Mucosa of rectum (tissue), 2 donors: ENCODE results near the gene CUEDC2.

Experiments used
- H3K27ac ChIP-seq, 2 donors: one replicate each; pipeline ENCODE4 v1.7.0; 2013; ENCODE audit warnings: inconsistent platforms in 2 of 2, low read depth in 2 of 2, low read length in 2 of 2
- H3K27me3 ChIP-seq, 2 donors: one replicate each; pipeline ENCODE4 v1.7.0; 2013; ENCODE audit warnings: low read length in 2 of 2; ENCODE audit not compliant: control insufficient read depth in 2 of 2, insufficient read depth in 2 of 2
- H3K36me3 ChIP-seq, 2 donors: one replicate each; pipeline ENCODE4 v1.7.0; 2013; ENCODE audit warnings: low read length in 2 of 2; ENCODE audit not compliant: control insufficient read depth in 2 of 2, insufficient read depth in 2 of 2
- H3K4me1 ChIP-seq, 2 donors: one replicate each; pipeline ENCODE4 v1.7.0; 2013; ENCODE audit warnings: low read length in 2 of 2, mild to moderate bottlenecking in 1 of 2; ENCODE audit not compliant: control insufficient read depth in 2 of 2, insufficient read depth in 2 of 2
- H3K4me3 ChIP-seq, 2 donors: one replicate each; pipeline ENCODE4 v1.7.0; 2013; ENCODE audit warnings: low read length in 2 of 2
- H3K9ac ChIP-seq, 2 donors: one replicate each; pipeline ENCODE4 v1.7.0; 2013; ENCODE audit warnings: low read length in 2 of 2, low read depth in 1 of 2, mild to moderate bottlenecking in 1 of 2
- H3K9me3 ChIP-seq, 2 donors: one replicate each; pipeline ENCODE4 v1.7.0; 2013; ENCODE audit warnings: low read length in 2 of 2; ENCODE audit not compliant: control insufficient read depth in 2 of 2
- donor health status: healthy.
- donor health status: Normal muscosa, but diverticular disease.

CUEDC2 gene

DNA sequence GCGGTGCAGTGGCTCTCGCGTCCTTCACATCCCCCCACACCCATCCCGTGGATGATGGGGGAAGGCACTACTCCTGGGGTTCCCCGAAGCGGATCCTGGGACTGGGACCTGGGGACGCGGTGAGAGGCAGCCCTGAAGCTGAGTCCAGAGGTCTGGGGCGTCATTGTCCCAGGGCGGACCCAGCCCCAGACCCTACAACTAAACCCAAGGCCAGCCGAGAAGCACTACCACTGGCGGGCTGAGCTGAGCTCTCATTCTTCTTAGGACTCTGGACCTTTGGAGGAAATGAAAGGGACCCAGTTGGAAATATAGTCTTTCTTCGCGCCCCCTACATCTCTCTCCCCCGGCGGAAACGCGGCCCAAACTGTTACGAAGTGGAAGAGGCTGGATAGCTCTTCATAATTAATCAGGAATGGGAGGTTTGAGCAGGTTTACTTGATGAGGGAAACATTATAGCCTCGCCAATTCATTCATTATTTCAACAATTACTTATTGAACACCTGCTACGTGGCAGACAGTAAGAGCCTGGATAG lies 12.1 kb downstream of the CUEDC2 start:
- H3K4me3 ChIP-seq, result peak overlapping the region; percentile 92 to 98
- peaks cover 29 to 33% of the 10 kb centered on the region in 2 donors for H3K4me1 ChIP-seq
- H3K9ac ChIP-seq, result peak overlapping the region; percentile 88 to 91
- peaks cover 6 to 11% of the 10 kb centered on the region in 2 donors for H3K27me3 ChIP-seq
- H3K9me3 ChIP-seq, result no peaks in the 10 kb centered on the region
- peaks cover 9 to 16% of the 10 kb centered on the region in 2 donors for H3K36me3 ChIP-seq
- H3K27ac ChIP-seq, result peak overlapping the region; percentile 92 to 95

DNA sequence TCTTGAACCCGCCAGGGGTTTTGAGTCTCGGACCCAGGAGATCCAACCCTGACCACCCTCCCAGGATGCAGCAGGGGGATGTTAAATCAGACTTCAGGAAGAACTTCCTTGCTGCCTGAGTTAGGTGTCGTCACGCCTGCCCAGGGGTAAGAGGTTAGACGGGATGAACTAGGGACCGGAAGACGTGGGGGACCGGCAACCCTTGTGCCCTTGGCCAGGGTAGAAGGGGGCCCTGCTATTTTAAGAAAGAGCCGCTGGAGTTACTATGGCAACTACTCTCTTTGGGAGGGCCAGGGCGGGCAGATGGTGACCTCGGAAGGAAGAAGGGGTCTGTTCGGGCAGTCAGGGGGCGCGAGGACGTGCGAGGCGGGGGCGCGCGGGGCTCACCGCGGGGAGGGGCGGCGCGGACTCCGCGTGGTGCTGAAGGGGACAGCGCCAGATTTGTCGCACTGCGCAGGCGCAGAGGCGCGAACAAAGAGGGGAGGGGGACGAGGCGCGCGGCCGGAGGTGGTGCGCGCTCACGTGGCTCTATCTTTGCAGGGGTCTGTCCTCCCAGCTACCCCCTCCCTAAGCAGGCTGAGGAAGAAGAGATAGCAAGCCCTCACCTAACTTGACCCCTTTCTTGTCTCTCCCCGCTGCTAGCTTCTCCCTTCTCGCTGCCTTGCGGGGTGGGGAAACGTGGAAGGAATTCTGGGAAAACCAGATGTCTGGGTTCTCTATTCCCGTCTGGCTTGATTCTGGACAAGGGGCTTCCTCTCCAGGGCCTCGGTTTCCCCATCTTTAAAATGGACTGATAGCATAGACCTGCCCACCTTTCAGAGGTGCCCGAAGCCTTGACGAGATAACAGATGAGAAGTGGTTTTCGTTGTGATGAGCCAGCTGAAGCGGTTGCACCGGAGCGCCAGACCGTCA lies 12.8 kb downstream of the CUEDC2 start:
- H3K9ac ChIP-seq, result peak overlapping the region in 1 of 2 donors; percentile 91
- peaks cover 7 to 13% of the 10 kb centered on the region in 2 donors for H3K36me3 ChIP-seq
- no peaks in the 10 kb centered on the region for H3K9me3 ChIP-seq
- peaks cover 9 to 13% of the 10 kb centered on the region in 2 donors for H3K27me3 ChIP-seq
- peak overlapping the region in 1 of 2 donors; percentile 95 for H3K27ac ChIP-seq
- H3K4me1 ChIP-seq, result peaks cover 29 to 33% of the 10 kb centered on the region in 2 donors
- H3K4me3 ChIP-seq, result peak overlapping the region; percentile 92 to 98

DNA sequence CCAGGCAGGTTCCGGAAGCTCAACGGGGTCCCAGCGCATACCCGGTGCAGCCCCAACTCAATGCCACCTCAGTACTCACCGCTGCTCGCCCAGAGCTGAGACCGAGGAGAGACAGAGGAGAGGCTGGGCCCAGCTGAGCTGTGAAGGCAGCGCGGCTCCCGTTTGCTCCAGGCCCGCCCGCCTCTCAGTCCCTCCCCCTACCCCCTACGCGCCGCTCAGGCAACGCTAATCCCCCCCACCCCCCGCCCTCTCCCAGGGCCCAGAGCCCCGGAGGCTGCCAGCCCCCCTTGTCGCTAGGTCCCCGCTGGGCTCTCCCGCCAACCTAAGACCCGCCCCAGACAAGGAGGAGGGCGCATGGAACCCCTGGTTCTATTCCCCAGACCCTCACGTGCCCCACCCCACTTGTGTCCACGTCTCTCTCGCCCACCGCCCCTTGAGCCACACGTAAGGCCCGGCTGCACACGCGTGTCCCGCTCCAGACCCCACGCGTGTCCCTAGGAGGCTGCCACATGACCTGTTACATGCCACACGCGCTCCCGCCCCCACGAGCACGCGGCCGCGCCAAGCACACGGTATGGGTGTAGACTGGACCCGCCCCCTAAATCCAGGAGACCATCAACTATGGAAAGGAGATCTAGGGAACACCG lies 13.6 kb downstream of the CUEDC2 start, which contains the start of gene PSD:
Gene PSD (minus strand): TSS at position 164 of the 647 bp plus-strand sequence. CDS start 1,747 bp downstream, outside the sequence.
- peaks cover 12 to 15% of the 10 kb centered on the region in 2 donors for H3K27me3 ChIP-seq
- H3K4me3 ChIP-seq, result peak within 1 kb of the TSS; percentile 92 to 98
- no peak within 1 kb of the TSS for H3K9ac ChIP-seq
- no peak within 1 kb of the TSS for H3K27ac ChIP-seq
- peaks cover 29 to 33% of the 10 kb centered on the region in 2 donors for H3K4me1 ChIP-seq
- H3K9me3 ChIP-seq, result no peaks in the 10 kb centered on the region
- H3K36me3 ChIP-seq, result peaks cover 0 to 5% of the 10 kb centered on the region in 2 donors

DNA sequence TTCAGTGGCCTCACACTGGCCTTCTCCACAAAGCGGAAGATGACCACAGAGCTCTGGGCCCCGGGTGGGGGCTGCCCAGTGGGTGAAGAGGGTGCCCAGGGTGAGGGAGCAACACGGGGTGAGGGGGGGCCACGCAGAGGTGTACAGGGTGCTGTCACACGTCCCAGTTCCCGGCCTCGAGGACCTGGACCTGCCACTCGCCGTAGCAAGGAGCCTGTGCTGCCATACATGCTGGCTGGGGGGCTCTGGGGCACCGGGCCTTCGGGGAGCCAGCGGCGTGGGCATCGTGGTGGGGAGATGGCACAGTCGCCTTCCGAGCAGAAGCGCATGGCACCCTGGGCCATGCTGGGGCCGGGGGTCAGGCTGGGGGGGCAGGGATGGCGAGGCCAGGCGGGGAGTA lies 15.7 kb downstream of the CUEDC2 start:
- H3K27me3 ChIP-seq, result peaks cover 23 to 28% of the 10 kb centered on the region in 2 donors
- H3K27ac ChIP-seq, result no peak overlapping the region
- peaks cover 13 to 16% of the 10 kb centered on the region in 2 donors for H3K4me1 ChIP-seq
- H3K9me3 ChIP-seq, result no peaks in the 10 kb centered on the region
- H3K4me3 ChIP-seq, result no peak overlapping the region
- no peak overlapping the region for H3K9ac ChIP-seq
- no peaks in the 10 kb centered on the region for H3K36me3 ChIP-seq

DNA sequence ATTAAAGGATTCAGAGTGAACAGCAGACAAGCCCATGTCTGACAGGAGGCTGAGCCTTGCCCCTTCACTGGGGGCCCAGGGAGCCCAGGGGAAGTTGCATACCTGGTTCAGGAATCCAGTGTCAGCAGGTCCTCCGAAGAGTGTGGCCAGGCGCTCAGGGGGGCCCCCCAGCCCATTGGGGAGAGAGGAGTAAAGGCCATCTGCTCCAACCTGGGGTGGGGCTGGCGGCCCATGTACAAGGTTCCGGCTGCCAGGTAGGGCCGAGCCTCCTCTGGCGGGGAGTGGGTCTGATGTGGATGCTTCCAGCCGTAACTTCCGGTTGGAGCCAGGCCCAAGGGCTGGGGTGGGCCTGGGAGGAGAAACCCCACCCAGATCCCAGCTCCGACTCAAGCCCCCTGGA lies 16.1 kb downstream of the CUEDC2 start:
- H3K36me3 ChIP-seq, result no peaks in the 10 kb centered on the region
- H3K27me3 ChIP-seq, result peaks cover 27 to 30% of the 10 kb centered on the region in 2 donors
- no peak overlapping the region for H3K9ac ChIP-seq

DNA sequence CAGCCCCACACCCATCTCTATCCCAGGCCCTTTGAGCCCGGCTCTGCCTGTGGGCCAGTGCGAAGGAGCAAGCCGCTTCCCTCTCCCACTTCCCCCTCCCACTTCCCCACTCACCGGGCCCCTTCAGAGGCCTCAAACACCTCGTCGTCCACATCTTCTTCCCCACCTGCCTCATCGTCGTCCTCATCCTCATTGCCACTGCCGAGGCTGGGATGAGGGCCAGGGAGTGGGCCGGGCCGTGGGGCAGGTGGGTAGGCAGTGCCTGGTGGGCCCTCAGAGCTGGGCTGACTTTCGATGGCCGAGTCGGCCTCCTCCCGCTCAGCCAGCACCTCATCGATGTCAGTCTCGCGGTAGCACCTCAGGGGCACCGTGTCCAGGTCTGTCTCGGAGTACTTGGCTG lies 17.6 kb downstream of the CUEDC2 start:
- Histone ChIP-seq H3K27ac (no peak overlapping the region), H3K9ac (no peak overlapping the region)

More for the DNA sequence above, 16.1 kb downstream of the CUEDC2 start:
- Histone ChIP-seq H3K4me3 (no peak overlapping the region), H3K9me3 (no peaks in the 10 kb centered on the region), H3K4me1 (peaks cover 11 to 16% of the 10 kb centered on the region in 2 donors), H3K27ac (no peak overlapping the region)

DNA sequence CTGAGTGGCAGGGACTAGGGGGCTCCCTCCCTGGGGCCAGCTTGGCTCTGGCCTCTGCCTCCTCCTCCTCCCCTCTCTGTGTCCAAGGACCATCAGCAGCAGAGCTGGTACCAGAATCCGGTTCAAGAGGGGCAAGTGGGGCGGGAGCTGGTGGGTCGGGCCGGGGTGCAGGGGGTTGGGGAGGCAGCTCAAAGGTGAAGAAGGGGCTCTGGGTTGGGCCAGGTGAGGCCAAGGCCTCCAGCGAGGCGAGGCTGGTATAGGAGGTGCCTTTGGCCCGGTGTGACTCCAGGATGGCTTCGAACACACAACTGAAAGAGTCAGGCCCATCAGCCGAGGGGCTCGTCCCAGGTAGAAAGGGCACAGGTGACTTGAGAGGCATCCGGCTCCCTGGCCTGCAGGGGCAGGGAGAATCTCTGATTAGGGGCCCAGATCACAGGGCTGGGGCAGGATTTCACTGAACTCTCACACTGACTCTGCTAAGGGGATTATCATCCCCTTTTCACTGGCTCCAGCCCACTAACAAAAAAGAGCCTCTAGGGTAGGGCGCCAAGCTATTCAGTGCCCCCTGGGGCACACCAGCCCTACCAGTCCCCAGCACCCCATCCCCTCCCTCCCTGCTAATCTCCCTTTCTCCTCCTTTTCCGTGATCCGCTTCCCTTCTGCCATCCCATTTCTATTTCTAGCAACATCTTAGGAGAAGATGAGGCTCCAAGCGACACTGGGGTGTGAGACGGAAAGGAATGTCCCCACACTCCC lies 18.4 kb downstream of the CUEDC2 start:
- H3K27ac ChIP-seq, result no peak overlapping the region
- H3K4me1 ChIP-seq, result peaks cover 4% of the 10 kb centered on the region in 2 donors
- H3K36me3 ChIP-seq, result no peaks in the 10 kb centered on the region
- peaks cover 42 to 49% of the 10 kb centered on the region in 2 donors for H3K27me3 ChIP-seq
- no peak overlapping the region for H3K9ac ChIP-seq
- no peak overlapping the region for H3K4me3 ChIP-seq
- no peaks in the 10 kb centered on the region for H3K9me3 ChIP-seq

More for the DNA sequence above, 17.6 kb downstream of the CUEDC2 start:
- Histone ChIP-seq H3K4me1 (peaks cover 5 to 11% of the 10 kb centered on the region in 2 donors), H3K27me3 (peaks cover 38 to 44% of the 10 kb centered on the region in 2 donors), H3K9me3 (no peaks in the 10 kb centered on the region), H3K4me3 (no peak overlapping the region), H3K36me3 (no peaks in the 10 kb centered on the region)

DNA sequence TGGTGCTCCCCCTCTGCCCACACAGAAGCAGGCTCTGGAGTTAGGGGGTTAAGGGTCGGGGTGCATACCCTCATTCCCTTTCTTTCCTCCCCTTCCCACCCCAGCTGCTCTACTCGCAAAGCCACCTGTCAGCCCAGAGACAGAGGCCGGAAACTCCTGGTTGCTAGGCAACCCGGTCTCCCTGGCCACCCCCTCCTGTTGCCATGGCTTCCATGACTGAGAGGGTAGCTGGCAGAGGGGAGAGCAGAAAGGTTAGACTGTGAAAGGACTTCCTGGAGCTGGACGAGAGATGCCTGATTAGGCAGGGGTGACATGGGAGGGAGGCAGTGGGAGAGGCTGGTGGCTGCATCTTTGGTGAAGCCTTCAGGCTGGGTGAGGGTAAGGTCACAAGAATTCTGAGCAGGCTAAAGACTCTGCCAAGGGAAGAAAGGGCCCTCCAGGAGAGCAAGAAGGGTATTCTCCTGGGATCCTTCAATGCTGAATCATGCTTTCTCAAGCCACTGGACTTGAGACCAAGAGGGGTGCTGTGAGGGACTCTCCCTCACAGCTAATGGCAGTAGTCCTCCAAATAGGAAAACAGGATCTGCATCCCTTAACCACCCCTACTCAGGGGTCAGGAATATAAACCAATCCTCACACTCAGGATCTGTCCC lies 19.2 kb downstream of the CUEDC2 start:
- peaks cover 41 to 51% of the 10 kb centered on the region in 2 donors for H3K27me3 ChIP-seq

DNA sequence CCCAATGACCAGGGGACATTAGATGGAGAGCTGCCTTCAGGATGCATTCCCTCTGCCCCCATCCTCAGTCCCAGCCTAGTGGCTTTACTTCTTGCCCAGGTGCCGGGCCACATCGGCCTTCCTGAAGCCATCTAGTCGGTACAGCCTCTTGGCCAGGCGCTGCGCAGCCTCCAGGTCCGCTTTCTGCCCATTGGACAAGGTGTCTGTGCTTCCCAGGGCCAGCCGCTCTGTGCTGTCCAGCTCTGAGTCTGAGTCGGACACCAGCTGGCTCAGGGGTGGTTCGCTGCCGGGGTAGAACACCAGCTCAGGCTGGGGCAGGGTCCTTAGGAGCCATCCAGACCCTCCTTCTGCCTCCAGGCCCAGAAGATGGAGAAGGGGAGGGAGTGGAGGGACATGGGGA lies 20.1 kb downstream of the CUEDC2 start:
- Histone ChIP-seq H3K27me3 (peaks cover 46 to 57% of the 10 kb centered on the region in 2 donors), H3K27ac (no peak overlapping the region), H3K36me3 (no peaks in the 10 kb centered on the region), H3K9ac (no peak overlapping the region), H3K4me1 (peaks cover 3 to 4% of the 10 kb centered on the region in 2 donors), H3K4me3 (no peak overlapping the region), H3K9me3 (no peaks in the 10 kb centered on the region)

More for the DNA sequence above, 19.2 kb downstream of the CUEDC2 start:
- H3K9me3 ChIP-seq, result no peaks in the 10 kb centered on the region
- H3K36me3 ChIP-seq, result no peaks in the 10 kb centered on the region
- H3K9ac ChIP-seq, result no peak overlapping the region
- H3K4me1 ChIP-seq, result peaks cover 3 to 4% of the 10 kb centered on the region in 2 donors
- H3K4me3 ChIP-seq, result no peak overlapping the region
- no peak overlapping the region for H3K27ac ChIP-seq
